Breast epithelium (tissue), 3 donors: ENCODE data around the gene PTGFRN.

Source experiments
- POLR2A ChIP-seq: fragments of 450-650 bp; IDR thresholded peaks from one replicate; pipeline ENCODE4 v1.6.1; 2016; ENCODE audit warnings: antibody characterized with exemption, mild to moderate bottlenecking, moderate library complexity
- TF ChIP-seq, protein P1 (sequence below), 3 donors: fragments of 450-650 bp; IDR thresholded peaks; one replicate each; pipeline ENCODE4 v1.5.1; 2016 to 2017; ENCODE audit warnings: antibody characterized with exemption in 3 of 3, mild to moderate bottlenecking in 3 of 3, moderate library complexity in 3 of 3

DNA sequence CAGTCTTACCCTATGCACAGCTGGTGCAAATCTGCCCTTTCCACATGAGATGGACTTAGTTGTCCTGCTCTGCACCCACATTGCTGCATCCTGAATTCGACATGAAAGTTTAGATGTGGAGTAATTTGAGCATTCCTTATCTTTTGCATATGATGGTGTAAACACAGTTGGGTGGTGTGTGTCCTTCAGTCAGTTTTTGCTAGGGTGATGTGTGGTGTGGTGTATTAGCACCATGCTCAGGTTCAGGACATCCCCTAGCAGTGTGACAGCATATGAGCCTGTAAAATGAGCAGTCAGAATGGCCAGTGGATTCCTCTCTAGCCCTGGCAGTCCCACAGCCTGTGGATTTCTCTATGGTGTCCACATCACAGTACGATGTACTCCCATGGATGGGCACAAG lies 49.3 kb downstream of the PTGFRN start:
- no peak for TF ChIP-seq POLR2A
- TF ChIP-seq, protein P1, sequence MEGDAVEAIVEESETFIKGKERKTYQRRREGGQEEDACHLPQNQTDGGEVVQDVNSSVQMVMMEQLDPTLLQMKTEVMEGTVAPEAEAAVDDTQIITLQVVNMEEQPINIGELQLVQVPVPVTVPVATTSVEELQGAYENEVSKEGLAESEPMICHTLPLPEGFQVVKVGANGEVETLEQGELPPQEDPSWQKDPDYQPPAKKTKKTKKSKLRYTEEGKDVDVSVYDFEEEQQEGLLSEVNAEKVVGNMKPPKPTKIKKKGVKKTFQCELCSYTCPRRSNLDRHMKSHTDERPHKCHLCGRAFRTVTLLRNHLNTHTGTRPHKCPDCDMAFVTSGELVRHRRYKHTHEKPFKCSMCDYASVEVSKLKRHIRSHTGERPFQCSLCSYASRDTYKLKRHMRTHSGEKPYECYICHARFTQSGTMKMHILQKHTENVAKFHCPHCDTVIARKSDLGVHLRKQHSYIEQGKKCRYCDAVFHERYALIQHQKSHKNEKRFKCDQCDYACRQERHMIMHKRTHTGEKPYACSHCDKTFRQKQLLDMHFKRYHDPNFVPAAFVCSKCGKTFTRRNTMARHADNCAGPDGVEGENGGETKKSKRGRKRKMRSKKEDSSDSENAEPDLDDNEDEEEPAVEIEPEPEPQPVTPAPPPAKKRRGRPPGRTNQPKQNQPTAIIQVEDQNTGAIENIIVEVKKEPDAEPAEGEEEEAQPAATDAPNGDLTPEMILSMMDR (IDR thresholded peaks at IDR 0.05), result no peak
